IMR-90 (cell line): Measurements from ENCODE around the gene EHMT1. TPM values are rescaled to one million over a fixed set of nuclear protein-coding genes. Genes with fewer than 3 reads are reported as not detected.

Experiments used
- ATAC-seq: fragments of 200-7000 bp; cut with Tn5 transposase; 2 replicates; pipeline ENCODE4 v1.9.1; 2020; ENCODE audit warnings: low read depth, mild to moderate bottlenecking, moderate library complexity
- BruUV-seq: library from RNA; stranded (reverse); fragments of 400-500 nt; replicated peaks from 2 replicates; lab custom pipeline; 2021; lab: Mats Ljungman, UMichigan
- CTCF ChIA-PET: fragments of 300-600 bp; formaldehyde crosslinking; extraction: SDS; loops from one replicate; lab custom pipeline; 2021; ENCODE audit warnings: antibody characterized with exemption; lab: Yijun Ruan, JAX
- POLR2A ChIA-PET: fragments of 300-600 bp; sonication (Branson Sonifier 250); formaldehyde crosslinking; loops from one replicate; lab custom pipeline; 2022; ENCODE audit warnings: antibody characterized with exemption; ENCODE audit not compliant: unreplicated experiment; lab: Charles Lee
- DNase-seq: peaks from one replicate; pipeline ENCODE4 v3.0.0; 2013
- H2AFZ ChIP-seq: replicated peaks from 2 replicates; pipeline ENCODE3; 2013; ENCODE audit warnings: low read length, mild to moderate bottlenecking; ENCODE audit not compliant: poor library complexity
- H2AK5ac ChIP-seq: 2 replicates; pipeline ENCODE4 v1.6.1; 2013; ENCODE audit warnings: low read depth, low read length, inconsistent platforms
- H2AK9ac ChIP-seq: replicated peaks from 2 replicates; pipeline ENCODE3; 2013; ENCODE audit warnings: mild to moderate bottlenecking, low read depth, low read length, moderate library complexity; ENCODE audit not compliant: poor library complexity
- H2BK120ac ChIP-seq: 2 replicates; pipeline ENCODE4 v1.6.1; 2013; ENCODE audit warnings: low read depth, low read length, inconsistent platforms
- H2BK15ac ChIP-seq: 3 replicates; pipeline ENCODE4 v1.6.1; 2013; ENCODE audit warnings: low read depth, low read length, inconsistent platforms
- H2BK20ac ChIP-seq: 2 replicates; pipeline ENCODE4 v1.6.1; 2013; ENCODE audit warnings: low read depth, mild to moderate bottlenecking, inconsistent platforms, low read length, moderate library complexity
- H2BK5ac ChIP-seq: 2 replicates; pipeline ENCODE4 v1.6.1; 2013; ENCODE audit warnings: mild to moderate bottlenecking, low read depth, low read length, inconsistent platforms; ENCODE audit not compliant: poor library complexity, severe bottlenecking
- H3K14ac ChIP-seq: replicated peaks from 2 replicates; pipeline ENCODE4 v1.6.1; 2013; ENCODE audit warnings: low read depth, low read length, inconsistent platforms
- H3K18ac ChIP-seq: 2 replicates; pipeline ENCODE4 v1.6.1; 2013; ENCODE audit warnings: low read depth, low read length, control low read depth
- H3K23ac ChIP-seq: 2 replicates; pipeline ENCODE4 v1.6.1; 2013; ENCODE audit warnings: low read depth, low read length, inconsistent platforms
- H3K27ac ChIP-seq: 2 replicates; pipeline ENCODE4 v1.5.1; 2013; ENCODE audit warnings: mild to moderate bottlenecking, control low read depth, low read length; ENCODE audit not compliant: insufficient read depth
- H3K27me3 ChIP-seq: 2 replicates; pipeline ENCODE4 v1.6.1; 2013; ENCODE audit warnings: low read length; ENCODE audit not compliant: control insufficient read depth, insufficient read depth
- H3K36me3 ChIP-seq: 2 replicates; pipeline ENCODE4 v1.6.1; 2013; ENCODE audit warnings: low read length, mixed read lengths; ENCODE audit not compliant: control insufficient read depth, insufficient read depth
- H3K4ac ChIP-seq: 2 replicates; pipeline ENCODE4 v1.6.1; 2013; ENCODE audit warnings: low read depth, low read length, inconsistent platforms
- H3K4me1 ChIP-seq: 2 replicates; pipeline ENCODE4 v1.6.1; 2013; ENCODE audit warnings: low read length, mixed read lengths; ENCODE audit not compliant: control insufficient read depth, insufficient read depth
- H3K4me2 ChIP-seq: 2 replicates; pipeline ENCODE4 v1.6.1; 2013; ENCODE audit warnings: low read depth, mild to moderate bottlenecking, control low read depth, low read length, moderate library complexity
- H3K4me3 ChIP-seq: 2 replicates; pipeline ENCODE4 v1.5.1; 2013; ENCODE audit warnings: low read depth, mild to moderate bottlenecking, control low read depth, low read length, moderate library complexity; ENCODE audit not compliant: insufficient read depth
- H3K56ac ChIP-seq: 2 replicates; pipeline ENCODE4 v1.6.1; 2013; ENCODE audit warnings: low read length, inconsistent platforms; ENCODE audit not compliant: insufficient read depth; ENCODE audit errors: extremely low read depth
- H3K79me1 ChIP-seq, 2 experiments: 2 replicates each; pipeline ENCODE4 v1.6.1; 2013; ENCODE audit warnings: low read length in 2 of 2, inconsistent platforms in 1 of 2, low read depth in 1 of 2
- H3K9ac ChIP-seq: 2 replicates; pipeline ENCODE4 v1.6.1; 2013; ENCODE audit warnings: low read depth, low read length, control low read depth
- H3K9me1 ChIP-seq: 2 replicates; pipeline ENCODE4 v1.6.1; 2013; ENCODE audit warnings: low read length, inconsistent platforms; ENCODE audit not compliant: insufficient read depth
- H3K9me3 ChIP-seq: 2 replicates; pipeline ENCODE4 v1.6.1; 2013; ENCODE audit warnings: low read length; ENCODE audit not compliant: control insufficient read depth, insufficient read depth
- H4K20me1 ChIP-seq: 2 replicates; pipeline ENCODE4 v1.6.1; 2013; ENCODE audit warnings: low read length, inconsistent platforms; ENCODE audit not compliant: insufficient read depth
- H4K5ac ChIP-seq: 2 replicates; pipeline ENCODE4 v1.6.1; 2013; ENCODE audit warnings: mild to moderate bottlenecking, low read depth, low read length, control low read depth
- H4K8ac ChIP-seq, 2 experiments: 2 replicates each; pipeline ENCODE4 v1.6.1; 2013; ENCODE audit warnings: low read depth in 2 of 2, low read length in 2 of 2, control low read depth in 1 of 2, inconsistent platforms in 1 of 2
- H4K91ac ChIP-seq: 2 replicates; pipeline ENCODE4 v1.6.1; 2013; ENCODE audit warnings: low read depth, low read length, inconsistent platforms; ENCODE audit not compliant: insufficient read depth
- BHLHE40 ChIP-seq: fragments of 150-350 bp; IDR thresholded peaks from 2 replicates; pipeline ENCODE4 v1.6.1; 2016; ENCODE audit warnings: mild to moderate bottlenecking, low read depth, low read length
- CEBPB ChIP-seq: IDR thresholded peaks from 2 replicates; pipeline ENCODE4 v1.6.1; 2012; ENCODE audit warnings: low read depth, low read length, improper control_type of control experiment
- CHD1 ChIP-seq: IDR thresholded peaks from 2 replicates; pipeline ENCODE4 v1.6.1; 2012; ENCODE audit warnings: low read depth, low read length, improper control_type of control experiment
- ELK1 ChIP-seq: fragments of 150-350 bp; IDR thresholded peaks from 2 replicates; pipeline ENCODE4 v1.6.1; 2016; ENCODE audit warnings: low read depth, mild to moderate bottlenecking, low read length, moderate library complexity, borderline replicate concordance
- FOS ChIP-seq: fragments of 150-350 bp; IDR thresholded peaks from 2 replicates; pipeline ENCODE4 v1.6.1; 2016; ENCODE audit warnings: low read depth, low read length
- MAFK ChIP-seq: IDR thresholded peaks from 2 replicates; pipeline ENCODE4 v1.6.1; 2012; ENCODE audit warnings: low read depth, low read length, improper control_type of control experiment
- MAZ ChIP-seq: IDR thresholded peaks from 2 replicates; pipeline ENCODE4 v1.6.1; 2012; ENCODE audit warnings: low read depth, mild to moderate bottlenecking, low read length, improper control_type of control experiment, moderate library complexity, borderline replicate concordance
- MXI1 ChIP-seq: IDR thresholded peaks from 2 replicates; pipeline ENCODE4 v1.6.1; 2012; ENCODE audit warnings: low read depth, mild to moderate bottlenecking, low read length, moderate library complexity, borderline replicate concordance
- NFE2L2 ChIP-seq: fragments of 150-350 bp; IDR thresholded peaks from 2 replicates; pipeline ENCODE4 v1.6.1; 2016; ENCODE audit warnings: low read depth, mild to moderate bottlenecking, low read length
- POLR2A ChIP-seq: IDR thresholded peaks from 2 replicates; pipeline ENCODE4 v1.6.1; 2012; ENCODE audit warnings: mild to moderate bottlenecking, low read depth, low read length
- RAD21 ChIP-seq: IDR thresholded peaks from 2 replicates; pipeline ENCODE4 v1.6.1; 2012; ENCODE audit warnings: low read length, improper control_type of control experiment
- RCOR1 ChIP-seq: IDR thresholded peaks from 2 replicates; pipeline ENCODE4 v1.6.1; 2012; ENCODE audit warnings: mild to moderate bottlenecking, low read length, improper control_type of control experiment; ENCODE audit not compliant: insufficient replicate concordance
- RFX5 ChIP-seq: IDR thresholded peaks from 2 replicates; pipeline ENCODE4 v1.8.0; 2012; ENCODE audit warnings: low read depth, mild to moderate bottlenecking, low read length, moderate library complexity
- SMC3 ChIP-seq: fragments of 150-350 bp; IDR thresholded peaks from 2 replicates; pipeline ENCODE4 v1.6.1; 2016; ENCODE audit warnings: low read depth, mild to moderate bottlenecking, antibody characterized with exemption, low read length, moderate library complexity
- USF2 ChIP-seq: fragments of 150-350 bp; IDR thresholded peaks from 2 replicates; pipeline ENCODE4 v1.6.1; 2017; ENCODE audit warnings: mild to moderate bottlenecking, antibody characterized with exemption, low read length, low read depth
- WGBS, 2 experiments: methylation state at CpG; one replicate each; pipeline versions ENCODE4 v1.1.5 to v1.1.7; 2013; ENCODE audit warnings: missing lambda C conversion rate in 2 of 2; ENCODE audit not compliant: insufficient read length in 1 of 2; ENCODE audit errors: extremely low coverage in 2 of 2; 5-methylcytosine and 5-hydroxymethylcytosine counted together
- dilution Hi-C: fragments of 300-500 bp; cut with HindIII; formaldehyde crosslinking; loops from one replicate; pipeline ENCODE4 v1.14.3; 2018; ENCODE audit warnings: low sequenced_read_pairs; ENCODE audit not compliant: unreplicated experiment
- in situ Hi-C: fragments of 300-500 bp; cut with MboI; formaldehyde crosslinking; loops from 3 replicates; pipeline ENCODE4 v1.14.3; 2019; ENCODE audit warnings: low sequenced_read_pairs, inconsistent platforms, mixed read lengths
- intact Hi-C: fragments of 100-400 bp; cut with micrococcal nuclease; formaldehyde crosslinking; loops from 2 replicates; pipeline ENCODE4 v1.10.0; 2022
- polyA plus RNA-seq, 3 experiments: library from polyadenylated mRNA; depleted of rRNA; stranded (reverse); fragments of >200 nt; gene quantifications; 2 replicates each; pipeline ENCODE4 v1.2.3, GENCODE V29; 2012; ENCODE audit warnings: low replicate concordance in 1 of 3
- total RNA-seq: library from RNA; depleted of rRNA; stranded (reverse); fragments of >200 nt; gene quantifications from 2 replicates; pipeline ENCODE4 v1.2.3, GENCODE V29; 2012
- TF ChIP-seq, protein P1 (sequence below): conservative IDR thresholded peaks from 2 replicates; pipeline ENCODE4 v1.5.1; 2012; ENCODE audit warnings: mild to moderate bottlenecking, low read depth, low read length, improper control_type of control experiment

The EHMT1 gene
- total and polyA plus RNA-seq, 2 of the 4 experiments (the other 2 are of a cell fraction): 32.8 to 35.1 TPM

DNA sequence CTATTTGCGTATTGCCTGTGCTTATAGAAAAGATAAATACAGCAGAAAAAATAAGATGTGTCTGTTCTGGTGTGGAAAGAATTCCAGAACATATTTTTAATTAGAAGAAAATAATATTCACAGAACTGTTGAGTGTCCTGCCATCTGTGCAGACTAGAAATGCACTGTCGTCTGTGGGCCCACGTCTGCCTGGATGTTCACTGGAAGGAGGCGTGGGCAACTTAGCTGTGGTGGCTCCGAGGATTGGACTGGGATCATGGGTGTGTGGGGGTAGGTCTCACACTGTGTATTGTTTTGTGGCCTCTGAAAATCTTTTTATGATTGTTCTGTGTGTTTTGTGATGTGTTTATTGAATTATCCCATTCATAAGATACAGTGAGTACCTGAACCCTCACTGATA lies 132.8 kb downstream of the EHMT1 start:
- no CpG with 5 or more reads among the region's 5 CpGs for whole genome bisulfite sequencing, 2 experiments
- Histone ChIP-seq H3K9ac (no peak overlapping the region), H2BK20ac (no peak overlapping the region), H2BK15ac (no peak overlapping the region), H3K18ac (no peak overlapping the region), H3K4me2 (no peak overlapping the region), H2AK5ac (no peak overlapping the region), H3K14ac (no peak overlapping the region), H3K56ac (no peak overlapping the region), H3K4me3 (no peak overlapping the region), H2BK120ac (no peak overlapping the region), H2AFZ (no peak overlapping the region), H3K27ac (no peak overlapping the region), H3K27me3 (no peaks in the 10 kb centered on the region), H3K9me1 (peaks cover 10% of the 10 kb centered on the region; the same call in 1 of the 2 replicates), H3K9me3 (peaks cover 10% of the 10 kb centered on the region), H3K23ac (no peak overlapping the region), H3K79me1 (peaks cover 18 to 65% of the 10 kb centered on the region in 2 experiments; a peak in 3 of 4 replicates), H3K36me3 (peaks cover 39% of the 10 kb centered on the region), H4K20me1 (0 out of 2 replicates have a peak, but pooled peaks cover 4% of the 10 kb centered on the region), H3K4me1 (no peaks in the 10 kb centered on the region), H4K91ac (no peak overlapping the region), H4K8ac (no peak overlapping the region), H2AK9ac (no peak overlapping the region), H3K4ac (no peak overlapping the region), H4K5ac (no peak overlapping the region), H2BK5ac (no peak overlapping the region)
- dilution Hi-C loops: no loop called here
- ATAC-seq (no peak), DNase-seq (no peak)
- intact Hi-C loops: no loop called here
- TF ChIP-seq NFE2L2: no peak
- no peak for TF ChIP-seq ELK1
- no peak for TF ChIP-seq MXI1
- no peak for TF ChIP-seq RFX5
- no peak for TF ChIP-seq MAZ
- no peak for TF ChIP-seq MAFK
- no peak for TF ChIP-seq RCOR1
- no peak for TF ChIP-seq SMC3
- TF ChIP-seq, protein P1, sequence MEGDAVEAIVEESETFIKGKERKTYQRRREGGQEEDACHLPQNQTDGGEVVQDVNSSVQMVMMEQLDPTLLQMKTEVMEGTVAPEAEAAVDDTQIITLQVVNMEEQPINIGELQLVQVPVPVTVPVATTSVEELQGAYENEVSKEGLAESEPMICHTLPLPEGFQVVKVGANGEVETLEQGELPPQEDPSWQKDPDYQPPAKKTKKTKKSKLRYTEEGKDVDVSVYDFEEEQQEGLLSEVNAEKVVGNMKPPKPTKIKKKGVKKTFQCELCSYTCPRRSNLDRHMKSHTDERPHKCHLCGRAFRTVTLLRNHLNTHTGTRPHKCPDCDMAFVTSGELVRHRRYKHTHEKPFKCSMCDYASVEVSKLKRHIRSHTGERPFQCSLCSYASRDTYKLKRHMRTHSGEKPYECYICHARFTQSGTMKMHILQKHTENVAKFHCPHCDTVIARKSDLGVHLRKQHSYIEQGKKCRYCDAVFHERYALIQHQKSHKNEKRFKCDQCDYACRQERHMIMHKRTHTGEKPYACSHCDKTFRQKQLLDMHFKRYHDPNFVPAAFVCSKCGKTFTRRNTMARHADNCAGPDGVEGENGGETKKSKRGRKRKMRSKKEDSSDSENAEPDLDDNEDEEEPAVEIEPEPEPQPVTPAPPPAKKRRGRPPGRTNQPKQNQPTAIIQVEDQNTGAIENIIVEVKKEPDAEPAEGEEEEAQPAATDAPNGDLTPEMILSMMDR: no peak
- TF ChIP-seq FOS: no peak
- TF ChIP-seq POLR2A: no peak
- no peak for TF ChIP-seq CHD1
- TF ChIP-seq CEBPB: no peak
- no peak for TF ChIP-seq USF2
- TF ChIP-seq RAD21: no peak
- TF ChIP-seq BHLHE40: no peak
- in situ Hi-C loops: no loop called here
- BruUV-seq: no TSS peak
- ChIA-PET CTCF (no interaction called here), POLR2A (no interaction called here)
